Right renal pelvis (tissue), 4 donors: Measurements from ENCODE around the gene MKLN1. TPM values are rescaled to one million over a fixed set of nuclear protein-coding genes. Genes with fewer than 3 reads are reported as not detected.

ENCODE experiments used
- DNase-seq, 4 donors: peaks; one replicate each; pipeline ENCODE4 v3.0.0-alpha.2; 2013; ENCODE audit warnings: low read depth in 4 of 4, low spot score in 3 of 4, missing footprints in 1 of 4
- polyA plus RNA-seq, 4 donors: library from polyadenylated mRNA; unstranded; fragments of 120-200 nt; gene quantifications; one replicate each; pipeline ENCODE4 v1.2.1, GENCODE V29; 2013; ENCODE audit not compliant: insufficient read length in 4 of 4

The MKLN1 gene
- polyA plus RNA-seq, 4 donors: 34.2 to 49.9 (median 43.9) TPM

- DNase-seq: no peak
Measured at GRCh38 chr7:131346885-131347592, 19.4 kb downstream of the MKLN1 start.

- DNase-seq: no peak
Measured at GRCh38 chr7:131352032-131352431, 24.4 kb downstream of the MKLN1 start.

GRCh38 chr7:131354390-131354789 is 26.7 kb downstream of the MKLN1 start:
- DNase-seq: no peak

GRCh38 chr7:131355917-131356777 is 28.5 kb downstream of the MKLN1 start:
- DNase-seq: no peak

- DNase-seq: no peak
Measured at GRCh38 chr7:131357282-131357880, 29.7 kb downstream of the MKLN1 start.

- no peak for DNase-seq
Measured at GRCh38 chr7:131358636-131359035, 31.0 kb downstream of the MKLN1 start.

GRCh38 chr7:131359136-131359776 is 31.6 kb downstream of the MKLN1 start:
- DNase-seq: no peak

GRCh38 chr7:131363719-131364118 is 36.0 kb downstream of the MKLN1 start:
- no peak for DNase-seq

GRCh38 chr7:131364767-131365344 is 37.2 kb downstream of the MKLN1 start:
- no peak for DNase-seq

GRCh38 chr7:131365838-131366237 is 38.2 kb downstream of the MKLN1 start:
- DNase-seq: no peak

GRCh38 chr7:131369354-131369753 is 41.7 kb downstream of the MKLN1 start:
- no peak for DNase-seq

GRCh38 chr7:131370523-131370968 is 42.9 kb downstream of the MKLN1 start:
- DNase-seq: no peak

- DNase-seq: no peak
Measured at GRCh38 chr7:131371411-131371810, 43.7 kb downstream of the MKLN1 start.

- no peak for DNase-seq
Measured at GRCh38 chr7:131372554-131372953, 44.9 kb downstream of the MKLN1 start.

- DNase-seq: no peak
Measured at GRCh38 chr7:131374821-131375220, 47.1 kb downstream of the MKLN1 start.

- DNase-seq: no peak
Measured at GRCh38 chr7:131381069-131381838, 53.6 kb downstream of the MKLN1 start.

GRCh38 chr7:131383417-131384285 is 56.0 kb downstream of the MKLN1 start:
- no peak for DNase-seq

GRCh38 chr7:131384286-131384635 is 56.6 kb downstream of the MKLN1 start:
- DNase-seq: no peak

GRCh38 chr7:131385039-131385605 is 57.4 kb downstream of the MKLN1 start:
- DNase-seq: no peak
